Measurements from ENCODE around the gene TVP23C. TPM values are rescaled to one million over a fixed set of nuclear protein-coding genes. Genes with fewer than 3 reads are reported as not detected.

Gene TVP23C
- total RNA-seq, 1 experiment from 2014 or later = 6.7 TPM

GRCh38 chr17:15468126-15468525 is 95.2 kb downstream of the TVP23C start:
- no TSS peak for BruUV-seq (replicated peaks)
- CTCF ChIA-PET = no interaction called here
- Histone ChIP-seq H3K9me3 (ENCODE audit: control insufficient read depth, insufficient read depth, low read depth, low read length) (no peaks in the 10 kb centered on the region), H3K36me3 (ENCODE audit: control insufficient read depth, insufficient read depth, low read length) (no peaks in the 10 kb centered on the region), H3K4me3 (ENCODE audit: low read depth in 2 of 2, low read length in 2 of 2) (no peak overlapping the region), H3K27me3 (ENCODE audit: control insufficient read depth, insufficient read depth, low read length) (no peaks in the 10 kb centered on the region), H3K27ac (ENCODE audit: low read length) (no peak overlapping the region), H3K4me1 (ENCODE audit: control insufficient read depth, insufficient read depth, low read length) (no peaks in the 10 kb centered on the region)
- DNase-seq (ENCODE audit: low read depth, low spot score) (no peak), ATAC-seq (no peak)
- intact Hi-C loops (cut with micrococcal nuclease; ENCODE audit: unreplicated experiment) (no loop called here), in situ Hi-C loops (cut with HindIII; ENCODE audit: low pct_unique_long_range_greater_than_20kb, low sequenced_read_pairs) (no loop called here)
- POLR2A ChIA-PET = no interaction called here
- TF ChIP-seq, protein P1, sequence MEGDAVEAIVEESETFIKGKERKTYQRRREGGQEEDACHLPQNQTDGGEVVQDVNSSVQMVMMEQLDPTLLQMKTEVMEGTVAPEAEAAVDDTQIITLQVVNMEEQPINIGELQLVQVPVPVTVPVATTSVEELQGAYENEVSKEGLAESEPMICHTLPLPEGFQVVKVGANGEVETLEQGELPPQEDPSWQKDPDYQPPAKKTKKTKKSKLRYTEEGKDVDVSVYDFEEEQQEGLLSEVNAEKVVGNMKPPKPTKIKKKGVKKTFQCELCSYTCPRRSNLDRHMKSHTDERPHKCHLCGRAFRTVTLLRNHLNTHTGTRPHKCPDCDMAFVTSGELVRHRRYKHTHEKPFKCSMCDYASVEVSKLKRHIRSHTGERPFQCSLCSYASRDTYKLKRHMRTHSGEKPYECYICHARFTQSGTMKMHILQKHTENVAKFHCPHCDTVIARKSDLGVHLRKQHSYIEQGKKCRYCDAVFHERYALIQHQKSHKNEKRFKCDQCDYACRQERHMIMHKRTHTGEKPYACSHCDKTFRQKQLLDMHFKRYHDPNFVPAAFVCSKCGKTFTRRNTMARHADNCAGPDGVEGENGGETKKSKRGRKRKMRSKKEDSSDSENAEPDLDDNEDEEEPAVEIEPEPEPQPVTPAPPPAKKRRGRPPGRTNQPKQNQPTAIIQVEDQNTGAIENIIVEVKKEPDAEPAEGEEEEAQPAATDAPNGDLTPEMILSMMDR (IDR thresholded peaks at IDR 0.05) = no peak
- TF ChIP-seq TCF7L2 (IDR thresholded peaks at IDR 0.05; ENCODE audit: low read depth, low read length) (no peak), SIN3A (IDR thresholded peaks at IDR 0.05; ENCODE audit: borderline replicate concordance, insufficient read depth, low read depth, low read length) (no peak), POLR2AphosphoS5 (IDR thresholded peaks at IDR 0.05; ENCODE audit: low read depth, low read length) (no peak)
- TF ChIP-seq, protein P2, sequence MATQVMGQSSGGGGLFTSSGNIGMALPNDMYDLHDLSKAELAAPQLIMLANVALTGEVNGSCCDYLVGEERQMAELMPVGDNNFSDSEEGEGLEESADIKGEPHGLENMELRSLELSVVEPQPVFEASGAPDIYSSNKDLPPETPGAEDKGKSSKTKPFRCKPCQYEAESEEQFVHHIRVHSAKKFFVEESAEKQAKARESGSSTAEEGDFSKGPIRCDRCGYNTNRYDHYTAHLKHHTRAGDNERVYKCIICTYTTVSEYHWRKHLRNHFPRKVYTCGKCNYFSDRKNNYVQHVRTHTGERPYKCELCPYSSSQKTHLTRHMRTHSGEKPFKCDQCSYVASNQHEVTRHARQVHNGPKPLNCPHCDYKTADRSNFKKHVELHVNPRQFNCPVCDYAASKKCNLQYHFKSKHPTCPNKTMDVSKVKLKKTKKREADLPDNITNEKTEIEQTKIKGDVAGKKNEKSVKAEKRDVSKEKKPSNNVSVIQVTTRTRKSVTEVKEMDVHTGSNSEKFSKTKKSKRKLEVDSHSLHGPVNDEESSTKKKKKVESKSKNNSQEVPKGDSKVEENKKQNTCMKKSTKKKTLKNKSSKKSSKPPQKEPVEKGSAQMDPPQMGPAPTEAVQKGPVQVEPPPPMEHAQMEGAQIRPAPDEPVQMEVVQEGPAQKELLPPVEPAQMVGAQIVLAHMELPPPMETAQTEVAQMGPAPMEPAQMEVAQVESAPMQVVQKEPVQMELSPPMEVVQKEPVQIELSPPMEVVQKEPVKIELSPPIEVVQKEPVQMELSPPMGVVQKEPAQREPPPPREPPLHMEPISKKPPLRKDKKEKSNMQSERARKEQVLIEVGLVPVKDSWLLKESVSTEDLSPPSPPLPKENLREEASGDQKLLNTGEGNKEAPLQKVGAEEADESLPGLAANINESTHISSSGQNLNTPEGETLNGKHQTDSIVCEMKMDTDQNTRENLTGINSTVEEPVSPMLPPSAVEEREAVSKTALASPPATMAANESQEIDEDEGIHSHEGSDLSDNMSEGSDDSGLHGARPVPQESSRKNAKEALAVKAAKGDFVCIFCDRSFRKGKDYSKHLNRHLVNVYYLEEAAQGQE (IDR thresholded peaks at IDR 0.05; ENCODE audit: insufficient read depth in 1 of 2, low read depth in 2 of 2, low read length in 1 of 2) = no peak

DNA sequence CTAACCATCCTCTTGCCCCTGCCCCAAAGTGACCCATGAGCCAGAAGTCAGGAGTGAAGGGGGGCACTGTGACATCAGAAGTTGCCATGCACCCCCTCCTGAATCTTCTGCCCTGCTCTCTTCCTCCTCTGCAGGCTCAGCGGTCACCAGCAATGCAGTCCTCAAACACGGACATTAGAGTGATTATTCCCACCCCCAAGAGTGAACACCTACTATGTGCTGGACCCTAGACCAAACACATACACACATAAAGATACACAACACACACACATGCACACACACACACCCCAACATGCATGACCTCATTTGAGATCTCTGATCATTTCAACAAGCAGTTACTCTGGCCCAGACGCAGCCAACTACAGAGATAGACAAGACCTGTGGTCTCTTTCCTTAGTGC is 95.7 kb downstream of the TVP23C start, which contains the start of gene CDRT4:
CDRT4 (minus strand) TSS at position 30 of the 400 bp plus-strand sequence. CDS start 27,383 bp downstream, outside the sequence.
- in situ Hi-C loops (cut with HindIII; ENCODE audit: low pct_unique_long_range_greater_than_20kb, low sequenced_read_pairs) (no loop called here), intact Hi-C loops (cut with micrococcal nuclease; ENCODE audit: unreplicated experiment) (no loop called here)
- Histone ChIP-seq H3K4me3 (ENCODE audit: low read depth in 2 of 2, low read length in 2 of 2) (no peak within 1 kb of the TSS), H3K36me3 (ENCODE audit: control insufficient read depth, insufficient read depth, low read length) (no peaks in the 10 kb centered on the region), H3K4me1 (ENCODE audit: control insufficient read depth, insufficient read depth, low read length) (no peaks in the 10 kb centered on the region), H3K27ac (ENCODE audit: low read length) (no peak within 1 kb of the TSS), H3K9me3 (ENCODE audit: control insufficient read depth, insufficient read depth, low read depth, low read length) (no peaks in the 10 kb centered on the region), H3K27me3 (ENCODE audit: control insufficient read depth, insufficient read depth, low read length) (no peaks in the 10 kb centered on the region)
- no peak for TF ChIP-seq SIN3A (IDR thresholded peaks at IDR 0.05; ENCODE audit: borderline replicate concordance, insufficient read depth, low read depth, low read length)
- TF ChIP-seq TCF7L2 (IDR thresholded peaks at IDR 0.05; ENCODE audit: low read depth, low read length) = no peak
- no peak for TF ChIP-seq POLR2AphosphoS5 (IDR thresholded peaks at IDR 0.05; ENCODE audit: low read depth, low read length)
- TF ChIP-seq, protein P2 (IDR thresholded peaks at IDR 0.05; ENCODE audit: insufficient read depth in 1 of 2, low read depth in 2 of 2, low read length in 1 of 2) = no peak
- TF ChIP-seq, protein P1 (IDR thresholded peaks at IDR 0.05) = no peak
- ATAC-seq (no peak), DNase-seq (ENCODE audit: low read depth, low spot score) (no peak)
- CTCF ChIA-PET = no interaction called here
- BruUV-seq (replicated peaks) = no TSS peak
- POLR2A ChIA-PET = no interaction called here
